Measurements from ENCODE around the gene CSPG4.
"Not testable (repeated sequence)": the region's sequence is repeated elsewhere in the genome, so short reads cannot be mapped to it uniquely, and the experiment has no call there.

The CSPG4 gene

GRCh38 chr15:75646112-75646943 lies 66.3 kb downstream of the CSPG4 start:
- no peak for DNase-seq

DNA sequence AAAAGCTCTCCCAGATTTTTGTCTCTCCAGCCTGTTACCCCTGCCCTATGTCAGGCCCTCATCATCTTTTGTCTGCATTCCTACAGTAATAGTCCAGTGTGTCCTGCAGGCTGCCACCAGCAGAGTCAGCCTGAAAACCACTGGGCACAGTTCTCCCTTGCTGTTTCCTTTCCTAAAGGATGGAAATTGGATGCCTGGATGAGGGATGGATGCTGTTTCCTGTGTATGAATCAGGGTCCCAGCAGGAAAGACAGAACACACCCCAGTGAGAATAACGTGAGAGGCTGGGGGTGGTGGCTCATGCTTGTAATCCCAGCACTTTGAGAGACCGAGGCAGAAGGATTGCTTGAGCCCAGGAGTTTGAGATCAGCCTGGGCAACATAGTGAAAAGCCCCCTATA lies 68.3 kb downstream of the CSPG4 start:
- DNase-seq, result no peak

DNA sequence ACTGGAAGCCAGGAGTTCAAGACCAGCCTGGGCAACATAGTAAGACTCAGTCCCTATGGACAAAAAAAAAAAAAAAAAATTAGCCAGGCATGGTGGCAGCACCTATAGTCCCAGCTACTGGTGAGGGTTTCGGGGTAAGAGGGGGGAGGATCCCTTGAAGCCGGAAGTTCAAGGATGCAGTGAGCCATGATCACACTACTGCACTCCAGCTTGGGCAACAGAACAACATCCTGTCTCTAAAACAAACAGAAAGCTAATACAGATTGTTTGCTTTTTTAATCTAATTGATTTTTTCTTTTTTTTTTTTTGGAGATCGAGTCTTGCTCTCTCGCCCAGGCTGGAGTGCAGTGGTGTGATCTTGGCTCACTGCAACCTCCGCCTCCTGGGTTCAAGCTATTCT lies 71.0 kb downstream of the CSPG4 start:
- DNase-seq, result no peak

- no peak for DNase-seq
Measured at GRCh38 chr15:75641179-75641503, 71.5 kb downstream of the CSPG4 start.

GRCh38 chr15:75640483-75641178 lies 72.0 kb downstream of the CSPG4 start:
- peak; percentile 66 for DNase-seq

GRCh38 chr15:75639709-75640482 lies 72.8 kb downstream of the CSPG4 start, which contains the start of gene IMP3:
Gene IMP3, minus strand, starts transcription at chr15:75640224. Its CDS starts 56 bp downstream, at chr15:75640168.
- DNase-seq, result peak; percentile 96

- DNase-seq, result no peak
Measured at GRCh38 chr15:75639191-75639708, 73.4 kb downstream of the CSPG4 start.

DNA sequence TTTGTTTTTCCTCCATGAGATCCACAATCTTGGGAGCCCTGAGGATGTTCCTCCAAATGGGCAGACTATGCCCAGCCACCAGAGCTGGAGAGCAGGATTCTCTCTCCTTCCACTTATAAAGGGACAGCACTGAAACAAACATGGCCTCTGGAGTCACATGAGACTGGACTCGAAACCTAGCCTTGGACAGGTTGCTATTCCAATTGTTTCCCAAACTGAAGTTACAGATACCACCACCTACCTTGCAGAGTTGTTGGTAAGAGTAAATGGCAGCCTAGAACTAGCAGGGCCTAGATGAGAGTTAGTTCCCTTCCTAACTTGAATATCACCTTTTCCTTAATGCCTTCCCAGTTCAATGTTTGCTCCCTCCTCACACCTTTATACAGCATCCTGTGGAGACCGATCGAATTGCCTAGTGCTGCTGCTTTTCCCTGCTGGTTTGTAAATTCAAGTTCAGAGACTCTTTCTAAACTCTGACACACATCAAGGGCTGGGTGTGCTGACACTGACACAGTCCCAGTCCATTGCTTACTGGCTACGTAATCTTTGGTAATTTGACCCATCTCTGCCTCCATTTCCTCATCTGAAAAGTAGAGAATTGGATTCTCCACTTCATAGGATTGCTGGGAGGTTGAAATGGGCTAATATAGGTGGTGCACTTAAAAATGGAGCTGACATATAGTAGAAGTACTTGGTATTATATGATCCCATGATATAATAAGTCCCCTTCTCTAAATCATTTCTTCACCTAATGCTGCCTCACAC lies 75.2 kb downstream of the CSPG4 start:
- DNase-seq, result no peak

GRCh38 chr15:75636026-75636425 lies 76.6 kb downstream of the CSPG4 start:
- DNase-seq, result no peak

DNA sequence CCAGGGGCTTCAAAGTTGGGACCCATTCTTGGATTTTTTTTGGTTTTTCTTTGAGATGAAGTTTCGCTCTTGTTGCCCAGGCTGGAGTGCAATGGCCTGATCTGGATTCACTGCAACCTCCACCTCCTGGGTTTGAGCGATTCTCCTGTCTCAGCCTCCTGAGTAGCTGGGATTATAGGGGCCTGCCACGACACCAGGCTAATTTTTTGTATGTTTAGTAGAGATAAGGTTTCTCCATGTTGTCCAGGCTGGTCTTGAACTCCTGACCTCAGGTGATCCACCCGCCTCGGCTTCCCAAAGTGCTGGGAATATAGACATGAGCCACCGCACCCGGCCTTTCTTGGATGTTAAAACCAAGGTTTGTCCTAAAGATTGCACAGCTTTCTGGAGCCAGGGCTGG lies 78.7 kb downstream of the CSPG4 start:
- DNase-seq, result not testable (repeated sequence)

DNA sequence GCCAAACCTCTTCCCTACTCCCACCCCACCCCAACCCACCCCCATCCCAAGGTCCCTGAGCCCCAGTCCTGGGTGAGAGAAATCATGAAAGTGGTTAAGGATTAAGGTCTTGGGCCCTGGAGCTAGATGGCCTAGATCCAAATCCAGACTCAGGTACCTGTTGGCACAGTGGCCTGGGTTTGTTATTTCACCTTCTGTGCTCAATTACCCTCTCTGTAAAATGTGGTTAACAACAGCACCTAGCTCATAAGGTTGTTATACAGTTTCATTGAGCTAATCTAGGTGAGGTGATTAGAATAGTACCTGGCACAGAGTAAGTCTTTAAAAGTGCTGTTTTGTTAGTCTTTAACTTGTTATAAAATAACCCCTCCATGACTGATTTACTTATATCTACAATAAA lies 80.7 kb downstream of the CSPG4 start:
- no peak for DNase-seq

DNA sequence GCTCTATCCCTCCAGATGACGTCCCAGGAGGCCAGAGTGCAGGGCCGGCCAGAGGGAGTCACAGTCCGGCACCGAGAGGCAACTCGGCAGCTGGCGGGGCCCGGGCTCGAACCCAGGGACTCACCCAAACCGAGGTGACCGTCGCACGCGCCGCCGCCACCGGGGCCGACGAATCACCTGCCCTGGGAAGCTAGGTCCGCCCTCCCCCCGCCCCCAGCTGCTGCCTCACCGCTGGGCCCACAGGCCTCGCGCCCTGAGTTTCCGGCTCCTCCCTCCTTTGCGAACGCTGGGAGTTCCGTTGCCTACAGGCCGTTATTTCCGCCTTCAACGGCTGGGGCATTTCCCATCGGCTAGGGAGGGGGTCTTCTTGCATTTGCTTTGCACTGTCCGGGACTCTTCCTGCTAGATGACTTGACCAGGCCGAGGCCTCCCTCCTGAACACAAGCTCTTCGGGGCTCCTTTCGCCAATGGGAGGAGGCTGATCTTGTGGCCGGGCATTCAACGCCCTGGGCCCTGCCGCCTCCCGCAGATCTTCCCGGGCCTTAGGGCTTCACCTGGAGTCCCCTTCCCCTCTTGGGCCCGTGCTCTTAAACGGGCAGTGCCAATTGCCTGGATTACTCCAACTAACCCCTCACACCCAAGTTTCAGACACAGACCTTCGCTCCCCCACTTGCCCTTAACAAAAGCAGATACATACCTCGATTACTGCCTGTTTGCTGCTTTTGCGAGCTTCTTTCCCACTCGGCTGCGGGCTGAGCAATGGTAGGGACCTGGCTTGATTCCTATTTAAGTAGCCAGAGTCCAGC lies 86.9 kb downstream of the CSPG4 start, which contains the start of gene SNUPN:
TSS of gene SNUPN (minus strand) at position 184 of the 806 bp plus-strand sequence. CDS start 4,674 bp downstream, outside the sequence.
- DNase-seq, result peak; percentile 97
